ENCODE measurements around the gene MAPRE3.

- TF ChIP-seq EZH2phosphoT487 (IDR thresholded peaks at IDR 0.05; ENCODE audit: insufficient read depth, low read depth): no peak
- TF ChIP-seq EZH2 (IDR thresholded peaks at IDR 0.05; ENCODE audit: insufficient read depth, poor library complexity, severe bottlenecking): no peak
Observed at GRCh38 chr2:27032495-27033252, 62.2 kb downstream of the MAPRE3 start, which contains the start of gene TMEM214.
